K562 (cell line): Measurements from ENCODE around the gene NPAS2. TPM values are rescaled to one million over a fixed set of nuclear protein-coding genes. Genes with fewer than 3 reads are reported as not detected.

Experiments used
- CREB1 ChIP-seq, 2 experiments: sonication (generic) in 1 of 2; formaldehyde crosslinking in 1 of 2; IDR thresholded peaks; 2 replicates each; pipeline versions ENCODE4 v1.6.1 to v1.8.0; 2012 to 2022; ENCODE audit warnings: inconsistent platforms in 1 of 2, mild to moderate bottlenecking in 1 of 2, missing genetic modification reagents in 1 of 2, moderate library complexity in 1 of 2
- ETS2 ChIP-seq: IDR thresholded peaks from 2 replicates; pipeline ENCODE4 v1.6.1; 2016; ENCODE audit warnings: borderline replicate concordance, missing genetic modification characterization, mild to moderate bottlenecking, moderate library complexity, missing compliant biosample characterization; ENCODE audit not compliant: poor library complexity, severe bottlenecking
- HDAC3 ChIP-seq: fragments of 450-650 bp; IDR thresholded peaks from 2 replicates; pipeline ENCODE4 v1.6.1; 2018; ENCODE audit warnings: borderline replicate concordance, mild to moderate bottlenecking, moderate library complexity; ENCODE audit not compliant: partially characterized antibody
- KAT2B ChIP-seq: IDR thresholded peaks from one replicate; pipeline ENCODE4 v1.6.1; 2012; ENCODE audit warnings: low read depth, mild to moderate bottlenecking, control low read depth, inconsistent platforms, low read length, moderate library complexity
- LEF1 ChIP-seq: fragments of 450-650 bp; IDR thresholded peaks from 2 replicates; pipeline ENCODE4 v1.6.1; 2016; ENCODE audit warnings: mild to moderate bottlenecking
- MYNN ChIP-seq, 2 experiments: sonication (generic); formaldehyde crosslinking in 1 of 2; IDR thresholded peaks; 2 replicates each; pipeline versions ENCODE4 v1.5.0 to v1.6.1; 2016 to 2020; ENCODE audit warnings: antibody characterized with exemption in 1 of 2, missing genetic modification reagents in 1 of 2
- NCOA2 ChIP-seq, 2 experiments: fragments of 450-650 bp; IDR thresholded peaks; 2 replicates each; pipeline ENCODE4 v1.6.1; 2018; ENCODE audit warnings: mild to moderate bottlenecking in 2 of 2, moderate library complexity in 1 of 2; ENCODE audit not compliant: partially characterized antibody in 2 of 2
- SAFB ChIP-seq: fragments of 200-400 bp; formaldehyde crosslinking; IDR thresholded peaks from 2 replicates; pipeline ENCODE4 v1.6.1; 2017; ENCODE audit warnings: low read depth, low read length, borderline replicate concordance
- ZBTB40 ChIP-seq, 2 experiments: fragments of 450-650 bp in 1 of 2; sonication (generic) in 1 of 2; formaldehyde crosslinking in 1 of 2; IDR thresholded peaks; 2 replicates each; pipeline versions ENCODE4 v1.7.1 to v1.9.0; 2016 to 2022; ENCODE audit warnings: inconsistent platforms in 1 of 2, mild to moderate bottlenecking in 1 of 2, missing genetic modification reagents in 1 of 2
- ZBTB5 ChIP-seq: fragments of 450-650 bp; IDR thresholded peaks from 2 replicates; pipeline ENCODE4 v1.6.1; 2017; ENCODE audit warnings: antibody characterized with exemption
- polyA plus RNA-seq, 8 experiments: library from polyadenylated mRNA; depleted of rRNA in 4 of 8; stranded (reverse) in 5 of 8; unstranded in 3 of 8; fragments of >200 nt; fragmentation: Nextera tagmentation in 2 of 8; fragmentation: Illumina TruSeq in 1 of 8; extraction: Ambion mirVana in 2 of 8; extraction: Trizol in 1 of 8; gene quantifications; 2 replicates each; pipeline versions ENCODE4 v1.2.1 to v1.2.3, GENCODE V29; 2011 to 2014; ENCODE audit warnings: inconsistent platforms in 1 of 8, missing spikeins in 1 of 8
- total RNA-seq, 7 experiments: library from RNA; depleted of rRNA in 6 of 7; stranded (reverse); fragments of >200 nt in 6 of 7; fragmentation: Illumina TruSeq in 2 of 7; extraction: Trizol in 2 of 7; gene quantifications; 2 replicates each; pipeline versions ENCODE4 v1.2.1 to v1.2.3, GENCODE V29; 2011 to 2021; ENCODE audit warnings: low replicate concordance in 1 of 7

The NPAS2 gene
- total and polyA plus RNA-seq, 9 of the 15 experiments (the other 6 are each of a cell fraction or from before 2014, with no cell fraction given) = 0.06 to 0.29 (median 0.07) TPM; not detected in 5

GRCh38 chr2:101001691-101002561, 182.0 kb downstream of the NPAS2 start, which contains the start of gene RPL31 (continued):
- TF ChIP-seq ZBTB5 (no peak), LEF1 (no peak), SAFB (no peak), NCOA2 (IDR thresholded peaks at IDR 0.05; ENCODE audit: partially characterized antibody in 2 of 2) (no peak), ETS2 (no peak), CREB1 (IDR thresholded peaks at IDR 0.05) (peak; percentile 96), CREB1 (CRISPR knock-in tag; IDR thresholded peaks at IDR 0.05) (peak; percentile 96), HDAC3 (no peak), ZBTB40 (IDR thresholded peaks at IDR 0.05) (peak; percentile 93), ZBTB40 (CRISPR knock-in tag; IDR thresholded peaks at IDR 0.05) (peak; percentile 93), KAT2B (no peak), MYNN (IDR thresholded peaks at IDR 0.05) (no peak), MYNN (CRISPR knock-in tag; IDR thresholded peaks at IDR 0.05) (no peak)
